ENCODE results near the gene ROS1.

The ROS1 gene

GRCh38 chr6:117306227-117306790 is 119.4 kb downstream of the ROS1 start:
- DNase-seq = no peak

- no peak for DNase-seq
Observed at GRCh38 chr6:117304446-117304845, 121.3 kb downstream of the ROS1 start.

DNA sequence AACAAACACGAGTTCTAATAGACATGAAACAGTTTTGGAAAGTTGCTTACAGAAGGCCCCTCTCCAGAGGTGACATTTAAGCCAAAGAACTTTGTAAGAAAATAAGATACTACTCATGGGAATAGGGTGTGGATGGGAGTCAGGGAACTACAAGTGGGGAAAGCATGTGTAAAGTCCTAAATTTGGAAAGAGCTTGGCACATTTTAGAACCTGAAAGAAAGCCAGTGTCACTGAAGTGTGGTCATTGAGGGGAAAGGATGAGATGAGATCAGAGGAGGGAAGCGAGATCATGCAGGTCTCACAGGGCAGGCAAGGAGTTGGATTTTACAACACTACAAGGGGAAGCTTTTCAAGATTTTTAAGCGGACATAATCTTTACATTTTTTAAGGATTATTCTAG is 122.4 kb downstream of the ROS1 start:
- DNase-seq = no peak

GRCh38 chr6:117298941-117299340 is 126.8 kb downstream of the ROS1 start:
- no peak for DNase-seq

DNA sequence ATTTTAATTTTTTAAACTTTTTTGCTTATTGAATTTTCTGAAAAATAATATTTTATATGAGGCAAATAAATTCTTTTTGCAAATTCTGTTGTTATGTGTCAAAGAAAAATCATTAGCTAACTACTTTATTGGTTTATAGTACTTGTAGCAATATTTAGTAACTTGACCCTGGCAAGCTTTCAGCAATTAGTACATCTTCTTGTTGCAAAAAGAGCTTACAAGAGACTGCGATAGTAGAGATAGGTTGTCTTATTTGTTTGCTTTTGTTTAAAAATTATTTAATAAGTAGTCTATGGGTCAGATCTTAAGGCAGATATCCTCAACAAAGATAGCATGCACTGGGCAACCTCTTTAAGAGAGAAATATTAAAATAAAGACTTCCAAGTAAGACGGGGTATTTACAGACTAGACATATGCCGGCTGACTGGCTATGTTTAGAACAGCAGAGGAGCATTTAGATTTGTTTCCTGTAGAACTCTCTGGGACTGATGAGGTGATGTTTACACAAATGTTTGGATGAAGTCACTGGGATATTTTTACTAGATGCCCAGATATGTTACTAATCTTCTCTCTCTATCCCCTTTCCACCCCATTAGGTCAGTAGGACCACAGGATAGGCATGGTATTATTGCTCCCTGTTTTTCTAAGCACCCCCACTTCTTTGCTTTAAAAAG is 135.4 kb downstream of the ROS1 start:
- DNase-seq = no peak

DNA sequence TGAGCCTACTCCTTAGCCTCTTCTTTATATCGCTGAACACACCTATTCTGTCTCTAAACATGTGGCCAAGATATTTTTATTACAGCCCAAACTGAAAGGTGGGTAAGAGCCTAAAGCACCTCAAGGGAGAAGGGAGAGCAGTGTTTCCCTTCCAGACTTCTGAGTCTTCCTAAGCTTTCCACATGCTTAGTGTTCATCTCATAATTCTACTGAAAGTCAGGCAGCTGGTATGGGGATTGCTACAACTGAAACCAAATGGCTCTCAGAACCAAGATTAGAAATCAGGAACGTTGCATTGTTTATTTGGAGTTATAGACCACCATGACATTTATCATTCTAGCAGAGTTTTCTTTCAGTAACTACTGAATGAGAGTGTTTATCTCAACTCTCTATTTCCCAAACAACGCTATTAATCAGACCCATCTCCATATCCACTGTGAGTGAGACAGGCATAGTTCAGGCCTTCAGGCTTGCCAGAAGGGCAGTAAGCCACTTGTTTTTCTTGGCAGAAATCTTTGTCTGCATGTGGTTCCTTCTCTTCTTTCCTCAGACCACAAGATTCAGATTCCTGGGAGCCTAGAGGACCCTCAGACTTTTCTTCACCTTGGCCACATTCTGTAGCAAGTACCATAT is 137.5 kb downstream of the ROS1 start:
- DNase-seq = no peak

DNA sequence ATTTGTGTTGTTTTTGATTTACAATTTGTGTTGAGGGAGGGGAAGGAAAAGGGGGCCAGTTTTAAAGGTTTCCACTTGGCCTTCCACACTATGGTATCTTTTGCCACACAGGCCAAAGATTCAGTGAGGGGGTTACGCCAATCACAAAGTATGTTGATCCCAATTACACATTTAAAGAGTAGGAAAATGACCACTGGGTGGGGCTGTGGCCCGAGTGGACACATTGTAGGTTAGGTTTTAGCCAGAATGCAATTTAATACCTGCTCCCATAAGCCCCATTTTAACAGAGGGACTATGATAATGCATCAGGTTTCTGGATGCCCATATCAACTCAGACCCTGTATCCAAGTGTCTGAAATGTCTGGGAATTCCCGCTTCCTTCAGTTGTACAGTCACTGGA is 144.8 kb downstream of the ROS1 start:
- no peak for DNase-seq

GRCh38 chr6:117276778-117277316 is 148.9 kb downstream of the ROS1 start:
- DNase-seq = no peak

DNA sequence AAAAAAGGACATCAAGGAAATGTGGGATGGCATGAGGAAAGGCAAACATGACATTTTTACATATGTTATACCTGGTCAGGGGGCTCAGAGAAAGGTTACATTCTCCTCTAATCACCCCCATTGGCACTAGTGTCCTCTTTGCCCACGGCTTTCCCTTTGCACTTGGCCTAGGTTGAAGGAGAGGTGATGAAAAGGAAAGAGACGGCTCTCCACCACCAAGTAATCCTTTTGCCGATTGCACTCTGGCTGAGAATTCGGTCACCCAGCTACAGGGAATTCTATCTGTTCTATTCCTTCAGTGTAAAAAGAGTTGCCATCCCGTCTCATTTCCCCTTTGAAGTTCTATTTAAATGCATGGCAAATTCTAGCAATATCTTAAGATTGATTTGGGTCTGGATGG is 150.0 kb downstream of the ROS1 start:
- DNase-seq = no peak

GRCh38 chr6:117275205-117275604 is 150.5 kb downstream of the ROS1 start:
- no peak for DNase-seq

DNA sequence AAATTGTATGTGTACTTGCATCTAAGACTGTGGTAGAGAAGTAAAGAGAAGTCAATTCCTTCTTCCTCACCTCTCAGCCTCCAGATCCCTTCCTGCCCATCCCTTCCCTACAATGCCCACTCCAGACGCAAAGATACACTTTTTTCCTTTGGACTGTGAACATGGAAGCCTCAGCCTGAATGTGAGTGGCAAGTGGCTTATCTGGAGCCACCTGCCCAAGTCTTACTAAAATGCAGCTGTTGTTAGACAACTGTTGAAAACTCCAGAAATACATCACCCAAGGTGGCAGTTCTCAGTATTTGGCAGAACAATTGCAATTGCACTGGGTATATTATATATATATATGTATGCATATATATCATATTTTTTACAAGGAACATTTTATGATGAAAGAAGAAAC is 152.9 kb downstream of the ROS1 start:
- DNase-seq = no peak

GRCh38 chr6:117272032-117272866 is 153.5 kb downstream of the ROS1 start:
- DNase-seq = no peak

- DNase-seq = no peak
Observed at GRCh38 chr6:117270843-117271507, 154.8 kb downstream of the ROS1 start.

- no peak for DNase-seq
Observed at GRCh38 chr6:117270055-117270842, 155.5 kb downstream of the ROS1 start.

DNA sequence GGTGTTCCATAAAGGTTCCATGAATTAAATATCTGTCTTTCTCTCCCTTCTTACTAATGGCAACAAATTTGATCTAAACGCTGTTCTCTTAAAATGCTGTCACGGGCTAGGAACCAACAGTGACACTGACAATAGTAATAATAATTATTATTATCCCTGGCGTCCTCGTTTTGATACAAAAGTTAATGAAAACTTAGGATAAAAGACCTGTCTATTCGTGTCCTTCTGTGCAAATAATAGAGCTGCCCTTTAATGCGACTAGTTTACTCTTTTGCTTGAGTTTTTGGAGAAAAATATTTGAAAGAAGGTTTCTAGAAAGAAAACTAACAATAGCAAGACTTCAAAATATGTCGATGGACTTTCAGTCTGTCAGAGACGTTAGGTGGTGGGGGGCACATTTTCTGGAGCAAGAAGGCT is 156.1 kb downstream of the ROS1 start:
- no peak for DNase-seq

DNA sequence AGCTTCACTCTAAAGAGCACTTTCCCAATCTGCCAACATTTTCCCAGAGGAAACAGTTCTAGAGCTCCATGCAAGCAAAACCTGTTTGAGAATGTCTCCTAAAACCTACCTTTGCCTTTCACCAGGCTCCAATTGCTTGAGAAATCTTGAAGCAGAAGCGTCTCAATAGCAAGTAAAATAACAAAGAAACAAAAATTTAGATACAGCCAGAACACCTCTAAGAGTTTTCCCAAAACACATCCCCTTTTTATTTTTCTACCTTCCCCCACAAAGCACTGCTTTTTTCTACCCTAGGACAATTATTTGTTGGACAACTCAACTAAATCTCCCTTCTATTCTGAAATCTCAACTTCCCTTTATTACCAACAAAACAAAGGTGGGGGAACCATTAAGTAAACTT is 156.8 kb downstream of the ROS1 start:
- no peak for DNase-seq

GRCh38 chr6:117267766-117268534 is 157.8 kb downstream of the ROS1 start:
- DNase-seq = no peak

DNA sequence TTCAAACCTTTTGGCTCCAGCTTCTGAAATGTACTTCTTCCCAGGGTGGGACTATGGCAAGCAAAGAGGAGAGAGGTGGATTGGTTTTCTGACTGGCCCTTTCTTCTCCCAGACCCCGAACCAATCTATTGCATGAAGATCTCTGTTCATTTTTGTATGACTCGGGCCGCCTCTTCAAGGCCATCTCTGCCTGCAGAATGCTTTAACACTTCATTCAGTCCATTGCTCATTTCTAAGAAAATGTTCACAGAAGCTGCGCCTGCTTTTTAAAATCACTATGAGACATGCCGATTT is 158.7 kb downstream of the ROS1 start:
- DNase-seq = no peak

DNA sequence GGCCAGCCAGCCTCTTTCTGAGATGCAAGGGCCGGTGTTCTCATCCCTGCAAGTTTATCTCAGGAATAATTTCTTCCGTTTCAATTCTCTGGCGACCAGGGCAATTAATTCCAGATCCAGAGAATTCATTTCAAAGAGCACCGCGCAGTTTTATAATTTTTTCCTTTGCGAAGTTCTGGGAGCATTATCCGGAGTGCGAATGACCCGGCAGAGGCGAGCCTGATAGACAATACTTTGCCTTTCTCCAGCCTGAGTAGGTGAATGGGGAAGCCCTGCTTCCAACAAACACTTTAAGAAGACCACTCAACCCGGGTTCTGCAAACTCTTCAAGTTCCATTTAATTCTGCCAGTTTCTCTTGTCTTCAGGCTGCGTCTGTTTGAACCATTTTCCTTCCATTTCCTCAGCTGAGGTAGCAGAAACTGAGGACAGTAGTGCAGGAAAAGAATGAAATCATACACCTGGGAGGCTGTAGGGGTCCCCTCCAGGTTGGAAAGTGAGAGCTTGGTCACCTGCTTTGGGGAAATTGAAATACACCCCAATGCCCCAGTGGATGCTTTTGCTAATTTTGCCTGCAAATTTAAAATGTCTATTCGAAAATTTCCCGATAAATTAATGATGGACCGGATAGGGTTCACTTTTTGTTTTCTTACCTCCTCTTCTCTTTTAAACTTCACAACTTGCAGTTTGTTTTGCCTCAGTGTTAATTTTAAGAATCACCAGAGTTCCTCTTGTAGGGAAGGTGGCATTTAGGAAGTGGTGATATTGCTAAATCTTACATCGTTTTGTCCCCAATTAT is 159.3 kb downstream of the ROS1 start:
- DNase-seq = no peak
